ENCODE results near the gene KRTAP5-11.
"Not testable (repeated sequence)": the region's sequence is repeated elsewhere in the genome, so short reads cannot be mapped to it uniquely, and the experiment has no call there.

KRTAP5-11 gene

GRCh38 chr11:71556018-71556417 lies 26.7 kb downstream of the KRTAP5-11 start:
- DNase-seq (ENCODE audit: low read depth in 2 of 2) = no peak

GRCh38 chr11:71555508-71555907 lies 27.2 kb downstream of the KRTAP5-11 start:
- no peak for DNase-seq (ENCODE audit: low read depth in 2 of 2)

GRCh38 chr11:71554996-71555395 lies 27.7 kb downstream of the KRTAP5-11 start:
- no peak for DNase-seq (ENCODE audit: low read depth in 2 of 2)

- DNase-seq (ENCODE audit: low read depth in 2 of 2) = no peak
Observed at GRCh38 chr11:71551711-71552110, 31.0 kb downstream of the KRTAP5-11 start.

GRCh38 chr11:71548716-71549151 lies 33.9 kb downstream of the KRTAP5-11 start:
- no peak for DNase-seq (ENCODE audit: low read depth in 2 of 2)

GRCh38 chr11:71548120-71548519 lies 34.6 kb downstream of the KRTAP5-11 start, which contains the start of gene KRTAP5-9:
TSS of gene KRTAP5-9 (plus strand) at chr11:71548420. CDS start at chr11:71548658, 238 bp downstream.
- no peak for DNase-seq (ENCODE audit: low read depth in 2 of 2)

GRCh38 chr11:71545405-71545966 lies 37.2 kb downstream of the KRTAP5-11 start:
- DNase-seq (ENCODE audit: low read depth in 2 of 2) = no peak

GRCh38 chr11:71544525-71545214 lies 38.0 kb downstream of the KRTAP5-11 start:
- no peak for DNase-seq (ENCODE audit: low read depth in 2 of 2)

- no peak for DNase-seq (ENCODE audit: low read depth in 2 of 2)
Observed at GRCh38 chr11:71543866-71544265, 38.8 kb downstream of the KRTAP5-11 start.

- DNase-seq (ENCODE audit: low read depth in 2 of 2) = no peak
Observed at GRCh38 chr11:71542879-71543777, 39.5 kb downstream of the KRTAP5-11 start.

GRCh38 chr11:71542382-71542781 lies 40.3 kb downstream of the KRTAP5-11 start:
- DNase-seq (ENCODE audit: low read depth in 2 of 2) = no peak

GRCh38 chr11:71540521-71541304 lies 42.0 kb downstream of the KRTAP5-11 start:
- DNase-seq (ENCODE audit: low read depth in 2 of 2) = not testable (repeated sequence)

- not testable (repeated sequence) for DNase-seq (ENCODE audit: low read depth in 2 of 2)
Observed at GRCh38 chr11:71539971-71540370, 42.7 kb downstream of the KRTAP5-11 start.

GRCh38 chr11:71539017-71539416 lies 43.7 kb downstream of the KRTAP5-11 start:
- DNase-seq (ENCODE audit: low read depth in 2 of 2) = no peak

- DNase-seq (ENCODE audit: low read depth in 2 of 2) = no peak
Observed at GRCh38 chr11:71538666-71538990, 44.0 kb downstream of the KRTAP5-11 start.

- not testable (repeated sequence) for DNase-seq (ENCODE audit: low read depth in 2 of 2)
Observed at GRCh38 chr11:71537977-71538665, 44.6 kb downstream of the KRTAP5-11 start, which contains the start of gene KRTAP5-8. TSS of gene KRTAP5-8 (plus strand) at chr11:71538025. CDS start at chr11:71538056, 31 bp downstream.

GRCh38 chr11:71537537-71537936 lies 45.1 kb downstream of the KRTAP5-11 start:
- DNase-seq (ENCODE audit: low read depth in 2 of 2) = no peak

GRCh38 chr11:71535825-71536224 lies 46.9 kb downstream of the KRTAP5-11 start:
- DNase-seq (ENCODE audit: low read depth in 2 of 2) = no peak

- DNase-seq (ENCODE audit: low read depth in 2 of 2) = not testable (repeated sequence)
Observed at GRCh38 chr11:71534711-71535608, 47.7 kb downstream of the KRTAP5-11 start.
